BLaER1 treated with 17β-estradiol and CSF1 and Interleukin-3, amounts not matched to agents 10 nM and 100 nM (cell line): ENCODE measurements around the gene COL8A2.

Experiments used
- H3K27ac ChIP-seq, 11 experiments: shearing (Covaris generic); formaldehyde crosslinking; 2 replicates each; pipeline ENCODE4 v1.8.1; 2022
- H3K27me3 ChIP-seq, 11 experiments: shearing (Covaris generic); formaldehyde crosslinking; 2 replicates each; pipeline ENCODE4 v1.8.1; 2022
- H3K36me3 ChIP-seq, 11 experiments: shearing (Covaris generic); formaldehyde crosslinking; 2 replicates each; pipeline ENCODE4 v1.8.1; 2022
- H3K4me1 ChIP-seq, 10 experiments: shearing (Covaris generic); formaldehyde crosslinking; 2 replicates each; pipeline ENCODE4 v1.8.1; 2022
- H3K4me2 ChIP-seq, 11 experiments: shearing (Covaris generic); formaldehyde crosslinking; 2 replicates each; pipeline ENCODE4 v1.8.1; 2022
- H3K4me3 ChIP-seq, 10 experiments: shearing (Covaris generic); formaldehyde crosslinking; 2 replicates each; pipeline ENCODE4 v1.8.1; 2022
- H3K9ac ChIP-seq, 11 experiments: shearing (Covaris generic); formaldehyde crosslinking; 2 replicates each; pipeline ENCODE4 v1.8.1; 2022
- H3K9me3 ChIP-seq, 11 experiments: shearing (Covaris generic); formaldehyde crosslinking; replicated peaks in 1 of 11; 2 replicates each; pipeline ENCODE4 v1.8.1; 2022
- H4K20me1 ChIP-seq, 11 experiments: shearing (Covaris generic); formaldehyde crosslinking; 2 replicates each; pipeline ENCODE4 v1.8.1; 2022
- Cebpa-rat ChIP-seq, 11 experiments: shearing (Covaris generic); IDR thresholded peaks; 2 replicates each; pipeline ENCODE4 v1.8.1; 2022

The COL8A2 gene

GRCh38 chr1:36085686-36086526 lies 39.1 kb downstream of the COL8A2 start:
- H3K27me3 ChIP-seq: peaks cover 0 to 22% (median 3%) of the 10 kb centered on the region in 11 experiments; a peak in 9 of 22 replicates
- peaks cover 35 to 77% (median 58%) of the 10 kb centered on the region in 10 experiments for H3K4me1 ChIP-seq
- H3K4me3 ChIP-seq: no peak overlapping the region
- H3K36me3 ChIP-seq: peaks cover 3 to 10% (median 7%) of the 10 kb centered on the region in 11 experiments; a peak in 20 of 22 replicates
- H3K9ac ChIP-seq: no peak overlapping the region
- peak overlapping the region in 2 of 11 experiments; percentile 88 to 89; a peak in 1 of 22 replicates for H3K27ac ChIP-seq
- H3K9me3 ChIP-seq: no peaks in the 10 kb centered on the region
- peak overlapping the region in 7 of 11 experiments; percentile 86 to 99 (median 94); a peak in 13 of 22 replicates for H3K4me2 ChIP-seq
- TF ChIP-seq Cebpa-rat (IDR thresholded peaks at IDR 0.05): no peak
- H4K20me1 ChIP-seq: peaks cover 3 to 15% (median 6%) of the 10 kb centered on the region in 11 experiments; a peak in 17 of 22 replicates

- H3K9ac ChIP-seq: 0 out of 22 replicates have a peak overlapping the region, but pooled peaks of 1 of the 11 experiments have one; percentile 67
These were observed 39.9 kb downstream of the COL8A2 start for GRCh38 chr1:36085126-36085525.

GRCh38 chr1:36084497-36085115 lies 40.4 kb downstream of the COL8A2 start:
- peak overlapping the region; percentile 18 to 71 (median 53); a peak in 17 of 22 replicates for H3K9ac ChIP-seq
- TF ChIP-seq Cebpa-rat (IDR thresholded peaks at IDR 0.05): no peak
- H3K4me2 ChIP-seq: peak overlapping the region; percentile 80 to 96 (median 92)

More at GRCh38 chr1:36085126-36085525, 39.9 kb downstream of the COL8A2 start:
- peaks cover 0 to 22% (median 3%) of the 10 kb centered on the region in 11 experiments; a peak in 9 of 22 replicates for H3K27me3 ChIP-seq
- peaks cover 28 to 69% (median 50%) of the 10 kb centered on the region in 10 experiments for H3K4me1 ChIP-seq
- no peak for TF ChIP-seq Cebpa-rat (IDR thresholded peaks at IDR 0.05)
- H3K4me2 ChIP-seq: peak overlapping the region; percentile 80 to 96 (median 92); a peak in 19 of 22 replicates
- H3K4me3 ChIP-seq: no peak overlapping the region
- no peak overlapping the region for H3K27ac ChIP-seq
- H3K9me3 ChIP-seq: no peaks in the 10 kb centered on the region
- peaks cover 0 to 2% (median 0%) of the 10 kb centered on the region in 11 experiments; a peak in 5 of 22 replicates for H3K36me3 ChIP-seq
- peaks cover 0 to 7% (median 0%) of the 10 kb centered on the region in 11 experiments; a peak in 5 of 22 replicates for H4K20me1 ChIP-seq

GRCh38 chr1:36083635-36084496 lies 41.2 kb downstream of the COL8A2 start, which contains the start of gene TEKT2:
TSS of gene TEKT2 (plus strand) at chr1:36084094. CDS start at chr1:36084922, 828 bp downstream.
- Histone ChIP-seq H4K20me1 (0 out of 22 replicates have a peak, but pooled peaks cover 0 to under 1% (median 0%) of the 10 kb centered on the region in 11 experiments), H3K4me3 (peak within 1 kb of the TSS; percentile 43 to 68 (median 54)), H3K4me1 (peaks cover 25 to 61% (median 42%) of the 10 kb centered on the region in 10 experiments), H3K27me3 (peaks cover 0 to 22% (median 3%) of the 10 kb centered on the region in 11 experiments; a peak in 9 of 22 replicates), H3K9ac (peak within 1 kb of the TSS; percentile 18 to 71 (median 53); a peak in 21 of 22 replicates), H3K4me2 (peak within 1 kb of the TSS; percentile 80 to 96 (median 92)), H3K9me3 (no peaks in the 10 kb centered on the region), H3K36me3 (no peaks in the 10 kb centered on the region), H3K27ac (peak within 1 kb of the TSS in 3 of 11 experiments; percentile 32 to 58 (median 41); a peak in 5 of 22 replicates)
- TF ChIP-seq Cebpa-rat (IDR thresholded peaks at IDR 0.05): no peak

More at GRCh38 chr1:36084497-36085115, 40.4 kb downstream of the COL8A2 start:
- H4K20me1 ChIP-seq: peaks cover 0 to 7% (median 0%) of the 10 kb centered on the region in 11 experiments; a peak in 2 of 22 replicates
- H3K4me1 ChIP-seq: peaks cover 25 to 65% (median 45%) of the 10 kb centered on the region in 10 experiments
- peak overlapping the region; percentile 43 to 68 (median 54) for H3K4me3 ChIP-seq
- H3K9me3 ChIP-seq: no peaks in the 10 kb centered on the region
- H3K27ac ChIP-seq: peak overlapping the region in 3 of 11 experiments; percentile 32 to 58 (median 41); a peak in 4 of 22 replicates
- no peaks in the 10 kb centered on the region for H3K36me3 ChIP-seq
- H3K27me3 ChIP-seq: peaks cover 0 to 22% (median 3%) of the 10 kb centered on the region in 11 experiments; a peak in 9 of 22 replicates

GRCh38 chr1:36083219-36083618 lies 41.8 kb downstream of the COL8A2 start:
- Histone ChIP-seq H3K36me3 (no peaks in the 10 kb centered on the region), H3K9me3 (no peaks in the 10 kb centered on the region), H3K9ac (peak overlapping the region in 1 of 11 experiments; percentile 67; a peak in 1 of 22 replicates), H4K20me1 (no peaks in the 10 kb centered on the region), H3K4me2 (peak overlapping the region in 9 of 11 experiments; percentile 80 to 96 (median 89); a peak in 17 of 22 replicates), H3K27me3 (peaks cover 0 to 22% (median 3%) of the 10 kb centered on the region in 11 experiments; a peak in 9 of 22 replicates), H3K4me1 (peaks cover 22 to 58% (median 39%) of the 10 kb centered on the region in 10 experiments), H3K27ac (no peak overlapping the region), H3K4me3 (peak overlapping the region in 1 of 10 experiments; percentile 54; a peak in 1 of 20 replicates)
- TF ChIP-seq Cebpa-rat (IDR thresholded peaks at IDR 0.05): no peak

- Histone ChIP-seq H3K4me2 (peak overlapping the region in 6 of 11 experiments; percentile 20 to 44 (median 32); a peak in 9 of 22 replicates), H3K9me3 (no peaks in the 10 kb centered on the region), H3K9ac (no peak overlapping the region), H3K27ac (no peak overlapping the region), H3K27me3 (peaks cover 0 to 22% (median 3%) of the 10 kb centered on the region in 11 experiments; a peak in 9 of 22 replicates), H3K4me1 (peaks cover 10 to 46% (median 27%) of the 10 kb centered on the region in 10 experiments; a peak in 19 of 20 replicates), H3K4me3 (no peak overlapping the region), H4K20me1 (no peaks in the 10 kb centered on the region), H3K36me3 (no peaks in the 10 kb centered on the region)
- no peak for TF ChIP-seq Cebpa-rat (IDR thresholded peaks at IDR 0.05)
These were observed 43.0 kb downstream of the COL8A2 start for GRCh38 chr1:36081926-36082485.

- no peak overlapping the region for H3K27ac ChIP-seq
- H3K9ac ChIP-seq: no peak overlapping the region
- H3K27me3 ChIP-seq: peaks cover 0 to 22% (median 3%) of the 10 kb centered on the region in 11 experiments; a peak in 9 of 22 replicates
- no peaks in the 10 kb centered on the region for H3K9me3 ChIP-seq
- no peak overlapping the region for H3K4me3 ChIP-seq
- no peaks in the 10 kb centered on the region for H3K36me3 ChIP-seq
- H3K4me2 ChIP-seq: no peak overlapping the region
- H4K20me1 ChIP-seq: no peaks in the 10 kb centered on the region
- H3K4me1 ChIP-seq: peaks cover 9 to 34% (median 19%) of the 10 kb centered on the region in 10 experiments; a peak in 18 of 20 replicates
- TF ChIP-seq Cebpa-rat (IDR thresholded peaks at IDR 0.05): no peak
These were observed 44.2 kb downstream of the COL8A2 start for GRCh38 chr1:36080801-36081200.
